ENCODE results near the gene ZNF2.

Gene ZNF2

GRCh38 chr2:95122197-95122551 is 43.4 kb upstream of the ZNF2 start:
- H3K36me3 ChIP-seq (ENCODE audit: control insufficient read depth in 2 of 2, insufficient read depth in 1 of 2, low read length in 2 of 2) = peaks cover 0 to 9% of the 10 kb centered on the region in 2 experiments
- H3K27ac ChIP-seq (ENCODE audit: extremely low read depth, low read depth, low read length) = peak overlapping the region; percentile 76; the same call in 1 of the 2 replicates

GRCh38 chr2:95138702-95139101 is 26.9 kb upstream of the ZNF2 start:
- Histone ChIP-seq H3K9me3 (ENCODE audit: control insufficient read depth, insufficient read depth, low read depth, low read length) (no peaks in the 10 kb centered on the region; the same call in 1 of the 2 replicates), H3K4me1 (ENCODE audit: control insufficient read depth, insufficient read depth, low read length) (no peaks in the 10 kb centered on the region), H3K27ac (ENCODE audit: extremely low read depth, low read depth, low read length) (no peak overlapping the region), H3K36me3 (ENCODE audit: control insufficient read depth in 2 of 2, insufficient read depth in 1 of 2, low read length in 2 of 2) (no peaks in the 10 kb centered on the region; a peak in 1 of 3 replicates), H3K4me3 (ENCODE audit: low read depth, low read length) (no peak overlapping the region)
- POLR2A ChIA-PET = no interaction called here
- CTCF ChIA-PET = interaction anchor here (0.6 kb wide), 1 partner anchor 47 kb away, joined by 7 read pairs; no protein-coding TSS in a partner anchor
- TF ChIP-seq KLF16 (tag by site-specific recombination; IDR thresholded peaks at IDR 0.05) = no peak
- TF ChIP-seq ZNF121 (tag by site-specific recombination; IDR thresholded peaks at IDR 0.05) = no peak
- no peak for TF ChIP-seq ZNF518A (tag by site-specific recombination; conservative IDR thresholded peaks at IDR 0.05; ENCODE audit: low read depth)
- peak; percentile 93 for TF ChIP-seq ZNF585B (tag by site-specific recombination; IDR thresholded peaks at IDR 0.05)
- peak; percentile 51; the same call in 1 of the 2 replicates for TF ChIP-seq TRIM28 (IDR thresholded peaks at IDR 0.05; ENCODE audit: borderline replicate concordance, low read length)

More at GRCh38 chr2:95122197-95122551, 43.4 kb upstream of the ZNF2 start:
- H3K4me3 ChIP-seq (ENCODE audit: low read depth, low read length) = peak overlapping the region; percentile 98
- 0 out of 2 replicates have a peak, but pooled peaks have one; percentile 13 for TF ChIP-seq PRDM1 (tag by site-specific recombination; IDR thresholded peaks at IDR 0.05)
- peak; percentile 86 for TF ChIP-seq ZBTB20 (tag by site-specific recombination; IDR thresholded peaks at IDR 0.05)
- no peak for TF ChIP-seq ZNF596 (tag by site-specific recombination; IDR thresholded peaks at IDR 0.05)
- peak; percentile 73 for TF ChIP-seq SCRT2 (tag by site-specific recombination; IDR thresholded peaks at IDR 0.05)
- TF ChIP-seq ZEB2 (tag by site-specific recombination; IDR thresholded peaks at IDR 0.05) = no peak
- no peaks in the 10 kb centered on the region for H3K9me3 ChIP-seq (ENCODE audit: control insufficient read depth, insufficient read depth, low read depth, low read length)
- POLR2A ChIA-PET = interaction anchor here (0.6 to 2.1 kb wide), 8 partner anchors 10 to 51 kb away, joined by 3 to 9 read pairs (median 4); partner anchors contain the start of genes ZNF2 and ZNF514
- CTCF ChIA-PET = interaction anchor here (1.4 to 2.7 kb wide), 2 partner anchors 15 to 42 kb away, joined by 4 to 8 read pairs; no protein-coding TSS in a partner anchor
- no peaks in the 10 kb centered on the region; the same call in 1 of the 2 replicates for H3K4me1 ChIP-seq (ENCODE audit: control insufficient read depth, insufficient read depth, low read length)

GRCh38 chr2:95143838-95144237 is 21.8 kb upstream of the ZNF2 start:
- no peaks in the 10 kb centered on the region; the same call in 1 of the 2 replicates for H3K9me3 ChIP-seq (ENCODE audit: control insufficient read depth, insufficient read depth, low read depth, low read length)

GRCh38 chr2:95149397-95149984 is 16.1 kb upstream of the ZNF2 start:
- Histone ChIP-seq H3K4me1 (ENCODE audit: control insufficient read depth, insufficient read depth, low read length) (no peaks in the 10 kb centered on the region), H3K9me3 (ENCODE audit: control insufficient read depth, insufficient read depth, low read depth, low read length) (no peaks in the 10 kb centered on the region), H3K4me3 (ENCODE audit: low read depth, low read length) (no peak overlapping the region), H3K36me3 (ENCODE audit: control insufficient read depth in 2 of 2, insufficient read depth in 1 of 2, low read length in 2 of 2) (peaks cover 5 to 66% of the 10 kb centered on the region in 2 experiments; a peak in 2 of 3 replicates), H3K27ac (ENCODE audit: extremely low read depth, low read depth, low read length) (no peak overlapping the region)
- ChIA-PET CTCF (no interaction called here), POLR2A (no interaction called here)
- TF ChIP-seq ZNF274 (IDR thresholded peaks at IDR 0.05; ENCODE audit: low read length) (peak; percentile 79), ZNF274 (tag by site-specific recombination; IDR thresholded peaks at IDR 0.05; ENCODE audit: borderline replicate concordance) (peak; percentile 94), TRIM28 (IDR thresholded peaks at IDR 0.05; ENCODE audit: borderline replicate concordance, low read length) (peak; percentile 98; the same call in 1 of the 2 replicates), ZNF600 (tag by site-specific recombination; IDR thresholded peaks at IDR 0.05) (no peak), GLIS1 (tag by site-specific recombination; IDR thresholded peaks at IDR 0.05) (no peak), SCRT2 (tag by site-specific recombination; IDR thresholded peaks at IDR 0.05) (no peak), SETDB1 (IDR thresholded peaks at IDR 0.05; ENCODE audit: insufficient read length, low read length) (peak; percentile 100), REST (tag by site-specific recombination; IDR thresholded peaks at IDR 0.05) (no peak)

More at GRCh38 chr2:95143838-95144237, 21.8 kb upstream of the ZNF2 start:
- CTCF ChIA-PET = interaction anchor here (0.5 to 0.7 kb wide), 2 partner anchors 12 to 14 kb away, joined by 3 to 6 read pairs; no protein-coding TSS in a partner anchor
- POLR2A ChIA-PET = no interaction called here
- no peak overlapping the region for H3K27ac ChIP-seq (ENCODE audit: extremely low read depth, low read depth, low read length)
- H3K36me3 ChIP-seq (ENCODE audit: control insufficient read depth in 2 of 2, insufficient read depth in 1 of 2, low read length in 2 of 2) = peaks cover 0 to 9% of the 10 kb centered on the region in 2 experiments; a peak in 1 of 3 replicates
- no peak overlapping the region for H3K4me3 ChIP-seq (ENCODE audit: low read depth, low read length)
- TF ChIP-seq ZNF10 (tag by site-specific recombination; IDR thresholded peaks at IDR 0.05) (no peak), SETDB1 (IDR thresholded peaks at IDR 0.05; ENCODE audit: insufficient read length, low read length) (peak; percentile 32)
- no peaks in the 10 kb centered on the region for H3K4me1 ChIP-seq (ENCODE audit: control insufficient read depth, insufficient read depth, low read length)

Data from HEK293 (cell line).